ENCODE measurements around the gene CASR.

The CASR gene

DNA sequence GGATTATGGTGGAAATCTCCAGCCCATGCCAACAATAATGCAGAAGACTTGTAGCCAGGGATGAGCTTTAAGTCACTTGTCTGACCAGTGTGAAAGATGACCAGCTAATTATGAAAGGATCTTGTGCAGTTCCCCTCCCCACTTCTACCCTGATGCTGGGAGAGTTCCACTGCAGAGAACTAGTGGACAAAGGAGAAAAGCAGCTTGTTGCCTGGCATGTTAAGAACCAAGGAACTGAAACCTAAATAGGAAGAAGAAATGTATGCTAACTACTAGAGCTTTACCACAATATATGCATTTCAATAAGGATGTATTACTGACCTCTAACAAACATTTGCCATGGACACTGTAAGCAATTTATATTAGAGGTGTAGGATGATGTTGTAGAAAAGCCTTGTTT, 89.4 kb downstream of the CASR start:
- in situ Hi-C loops (cut with HindIII; ENCODE audit: low sequenced_read_pairs) = no loop called here
- no peak for DNase-seq (ENCODE audit: low read depth)
- TF ChIP-seq, protein P1, sequence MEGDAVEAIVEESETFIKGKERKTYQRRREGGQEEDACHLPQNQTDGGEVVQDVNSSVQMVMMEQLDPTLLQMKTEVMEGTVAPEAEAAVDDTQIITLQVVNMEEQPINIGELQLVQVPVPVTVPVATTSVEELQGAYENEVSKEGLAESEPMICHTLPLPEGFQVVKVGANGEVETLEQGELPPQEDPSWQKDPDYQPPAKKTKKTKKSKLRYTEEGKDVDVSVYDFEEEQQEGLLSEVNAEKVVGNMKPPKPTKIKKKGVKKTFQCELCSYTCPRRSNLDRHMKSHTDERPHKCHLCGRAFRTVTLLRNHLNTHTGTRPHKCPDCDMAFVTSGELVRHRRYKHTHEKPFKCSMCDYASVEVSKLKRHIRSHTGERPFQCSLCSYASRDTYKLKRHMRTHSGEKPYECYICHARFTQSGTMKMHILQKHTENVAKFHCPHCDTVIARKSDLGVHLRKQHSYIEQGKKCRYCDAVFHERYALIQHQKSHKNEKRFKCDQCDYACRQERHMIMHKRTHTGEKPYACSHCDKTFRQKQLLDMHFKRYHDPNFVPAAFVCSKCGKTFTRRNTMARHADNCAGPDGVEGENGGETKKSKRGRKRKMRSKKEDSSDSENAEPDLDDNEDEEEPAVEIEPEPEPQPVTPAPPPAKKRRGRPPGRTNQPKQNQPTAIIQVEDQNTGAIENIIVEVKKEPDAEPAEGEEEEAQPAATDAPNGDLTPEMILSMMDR (IDR thresholded peaks at IDR 0.05; ENCODE audit: low read depth, low read length, missing control alignments) = no peak
- H3K4me3 ChIP-seq (ENCODE audit: low read depth, low read length) = no peak overlapping the region

DNA sequence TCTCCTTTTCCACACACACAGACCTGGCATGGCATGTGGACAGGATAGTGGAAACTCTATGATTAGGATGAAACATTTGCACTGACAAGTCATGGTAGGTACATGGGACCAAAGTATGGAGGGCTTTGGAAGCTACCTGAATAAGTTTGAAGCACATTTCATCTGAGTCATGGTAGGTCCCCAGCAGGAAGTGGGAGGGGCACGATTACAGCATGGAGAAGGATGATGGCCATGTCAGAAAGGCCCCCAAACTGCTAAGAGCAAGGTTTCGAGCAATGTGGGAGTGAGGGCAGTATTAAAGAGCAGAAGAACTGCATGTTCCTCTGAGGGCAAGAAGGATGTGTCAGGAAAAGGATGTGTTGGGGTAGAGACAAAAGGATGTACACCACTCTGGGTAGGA, 90.0 kb downstream of the CASR start:
- in situ Hi-C loops (cut with HindIII; ENCODE audit: low sequenced_read_pairs) = no loop called here
- TF ChIP-seq, protein P1 (IDR thresholded peaks at IDR 0.05; ENCODE audit: low read depth, low read length, missing control alignments) = no peak
- no peak for DNase-seq (ENCODE audit: low read depth)
- H3K4me3 ChIP-seq (ENCODE audit: low read depth, low read length) = no peak overlapping the region

DNA sequence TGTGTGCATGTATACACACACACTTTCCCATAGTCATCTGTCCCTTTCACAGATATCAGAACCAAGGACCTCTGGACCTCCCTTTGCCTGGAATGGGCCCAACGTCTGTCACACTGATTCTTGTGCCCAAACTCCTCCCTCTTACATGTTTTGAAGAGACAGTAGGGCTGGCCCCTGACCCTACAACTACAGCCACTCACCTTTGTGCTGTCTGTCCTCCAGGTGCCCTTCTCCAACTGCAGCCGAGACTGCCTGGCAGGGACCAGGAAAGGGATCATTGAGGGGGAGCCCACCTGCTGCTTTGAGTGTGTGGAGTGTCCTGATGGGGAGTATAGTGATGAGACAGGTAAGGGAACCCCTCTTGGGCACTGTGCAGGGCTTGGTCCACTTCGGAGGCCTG, 98.4 kb downstream of the CASR start:
- no peak overlapping the region for H3K4me3 ChIP-seq (ENCODE audit: low read depth, low read length)
- in situ Hi-C loops (cut with HindIII; ENCODE audit: low sequenced_read_pairs) = no loop called here
- DNase-seq (ENCODE audit: low read depth) = no peak
- TF ChIP-seq, protein P1 (IDR thresholded peaks at IDR 0.05; ENCODE audit: low read depth, low read length, missing control alignments) = no peak

DNA sequence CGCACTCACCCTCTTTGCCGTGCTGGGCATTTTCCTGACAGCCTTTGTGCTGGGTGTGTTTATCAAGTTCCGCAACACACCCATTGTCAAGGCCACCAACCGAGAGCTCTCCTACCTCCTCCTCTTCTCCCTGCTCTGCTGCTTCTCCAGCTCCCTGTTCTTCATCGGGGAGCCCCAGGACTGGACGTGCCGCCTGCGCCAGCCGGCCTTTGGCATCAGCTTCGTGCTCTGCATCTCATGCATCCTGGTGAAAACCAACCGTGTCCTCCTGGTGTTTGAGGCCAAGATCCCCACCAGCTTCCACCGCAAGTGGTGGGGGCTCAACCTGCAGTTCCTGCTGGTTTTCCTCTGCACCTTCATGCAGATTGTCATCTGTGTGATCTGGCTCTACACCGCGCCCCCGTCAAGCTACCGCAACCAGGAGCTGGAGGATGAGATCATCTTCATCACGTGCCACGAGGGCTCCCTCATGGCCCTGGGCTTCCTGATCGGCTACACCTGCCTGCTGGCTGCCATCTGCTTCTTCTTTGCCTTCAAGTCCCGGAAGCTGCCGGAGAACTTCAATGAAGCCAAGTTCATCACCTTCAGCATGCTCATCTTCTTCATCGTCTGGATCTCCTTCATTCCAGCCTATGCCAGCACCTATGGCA, 100.5 kb downstream of the CASR start:
- in situ Hi-C loops (cut with HindIII; ENCODE audit: low sequenced_read_pairs) = no loop called here
- DNase-seq (ENCODE audit: low read depth) = no peak

DNA sequence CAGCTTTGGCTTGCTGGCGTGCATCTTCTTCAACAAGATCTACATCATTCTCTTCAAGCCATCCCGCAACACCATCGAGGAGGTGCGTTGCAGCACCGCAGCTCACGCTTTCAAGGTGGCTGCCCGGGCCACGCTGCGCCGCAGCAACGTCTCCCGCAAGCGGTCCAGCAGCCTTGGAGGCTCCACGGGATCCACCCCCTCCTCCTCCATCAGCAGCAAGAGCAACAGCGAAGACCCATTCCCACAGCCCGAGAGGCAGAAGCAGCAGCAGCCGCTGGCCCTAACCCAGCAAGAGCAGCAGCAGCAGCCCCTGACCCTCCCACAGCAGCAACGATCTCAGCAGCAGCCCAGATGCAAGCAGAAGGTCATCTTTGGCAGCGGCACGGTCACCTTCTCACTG, 101.0 kb downstream of the CASR start:
- TF ChIP-seq, protein P1 (IDR thresholded peaks at IDR 0.05; ENCODE audit: low read depth, low read length, missing control alignments) = no peak
- in situ Hi-C loops (cut with HindIII; ENCODE audit: low sequenced_read_pairs) = no loop called here
- no peak overlapping the region for H3K4me3 ChIP-seq (ENCODE audit: low read depth, low read length)
- DNase-seq (ENCODE audit: low read depth) = no peak

More for the DNA sequence above, 100.5 kb downstream of the CASR start:
- H3K4me3 ChIP-seq (ENCODE audit: low read depth, low read length) = no peak overlapping the region
- TF ChIP-seq, protein P1 (IDR thresholded peaks at IDR 0.05; ENCODE audit: low read depth, low read length, missing control alignments) = no peak

DNA sequence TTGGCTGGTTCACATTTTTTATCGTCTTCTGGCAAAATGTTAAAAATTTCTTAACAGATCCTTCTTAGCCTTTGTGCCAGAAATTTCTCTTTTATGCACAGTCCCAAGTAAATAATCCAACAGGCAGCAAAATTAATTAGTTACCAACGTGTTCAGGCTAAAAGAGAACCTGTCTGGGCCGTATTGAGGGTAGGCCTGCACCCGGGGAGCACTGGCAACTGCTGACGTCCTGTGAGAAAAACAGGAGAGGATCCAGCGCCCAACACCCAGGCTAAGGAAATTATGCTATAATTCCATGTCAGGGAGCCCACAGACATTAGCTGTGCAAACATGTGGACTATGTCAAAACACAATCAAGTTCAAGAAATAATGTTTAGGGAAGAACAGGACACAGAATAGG, 110.9 kb downstream of the CASR start:
- TF ChIP-seq, protein P1 (IDR thresholded peaks at IDR 0.05; ENCODE audit: low read depth, low read length, missing control alignments) = no peak
- H3K4me3 ChIP-seq (ENCODE audit: low read depth, low read length) = no peak overlapping the region
- no peak for DNase-seq (ENCODE audit: low read depth)
- in situ Hi-C loops (cut with HindIII; ENCODE audit: low sequenced_read_pairs) = no loop called here
